ENCODE measurements around the gene DUSP22.

- TF ChIP-seq, protein P1, sequence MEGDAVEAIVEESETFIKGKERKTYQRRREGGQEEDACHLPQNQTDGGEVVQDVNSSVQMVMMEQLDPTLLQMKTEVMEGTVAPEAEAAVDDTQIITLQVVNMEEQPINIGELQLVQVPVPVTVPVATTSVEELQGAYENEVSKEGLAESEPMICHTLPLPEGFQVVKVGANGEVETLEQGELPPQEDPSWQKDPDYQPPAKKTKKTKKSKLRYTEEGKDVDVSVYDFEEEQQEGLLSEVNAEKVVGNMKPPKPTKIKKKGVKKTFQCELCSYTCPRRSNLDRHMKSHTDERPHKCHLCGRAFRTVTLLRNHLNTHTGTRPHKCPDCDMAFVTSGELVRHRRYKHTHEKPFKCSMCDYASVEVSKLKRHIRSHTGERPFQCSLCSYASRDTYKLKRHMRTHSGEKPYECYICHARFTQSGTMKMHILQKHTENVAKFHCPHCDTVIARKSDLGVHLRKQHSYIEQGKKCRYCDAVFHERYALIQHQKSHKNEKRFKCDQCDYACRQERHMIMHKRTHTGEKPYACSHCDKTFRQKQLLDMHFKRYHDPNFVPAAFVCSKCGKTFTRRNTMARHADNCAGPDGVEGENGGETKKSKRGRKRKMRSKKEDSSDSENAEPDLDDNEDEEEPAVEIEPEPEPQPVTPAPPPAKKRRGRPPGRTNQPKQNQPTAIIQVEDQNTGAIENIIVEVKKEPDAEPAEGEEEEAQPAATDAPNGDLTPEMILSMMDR (IDR thresholded peaks at IDR 0.05), result no peak
- TF ChIP-seq POLR2AphosphoS5 (IDR thresholded peaks at IDR 0.05), result no peak
- no peak for TF ChIP-seq EP300 (IDR thresholded peaks at IDR 0.05)
- TF ChIP-seq POLR2A (IDR thresholded peaks at IDR 0.05), result no peak
Measured at GRCh38 chr6:337805-338368, 45.6 kb downstream of the DUSP22 start.

All from upper lobe of left lung (tissue), 4 donors.